ENCODE data around the gene DTNBP1. TPM values are rescaled to one million over a fixed set of nuclear protein-coding genes. Genes with fewer than 3 reads are reported as not detected.

The DTNBP1 gene
- total RNA-seq, 1 donor from 2014 or later, result 18.2 TPM

GRCh38 chr6:15518057-15518456 lies 144.8 kb downstream of the DTNBP1 start:
- no peaks in the 10 kb centered on the region for H3K27me3 ChIP-seq
- TF ChIP-seq POLR2A (IDR thresholded peaks at IDR 0.05) (no peak), CTCF (IDR thresholded peaks at IDR 0.05) (no peak), POLR2AphosphoS5 (IDR thresholded peaks at IDR 0.05; ENCODE audit: insufficient read depth in 1 of 2, low read depth in 1 of 2) (no peak)
- H3K9me3 ChIP-seq, result no peaks in the 10 kb centered on the region
- intact Hi-C loops (cut with DNase I), result no loop called here
- no peak for DNase-seq (ENCODE audit: extremely low spot score in 2 of 2)
- H3K4me1 ChIP-seq, result peaks cover 17% of the 10 kb centered on the region
- no peak overlapping the region for H3K4me3 ChIP-seq
- H3K27ac ChIP-seq, result no peak overlapping the region
- peaks cover 0 to 51% of the 10 kb centered on the region in 2 donors for H3K36me3 ChIP-seq

DNA sequence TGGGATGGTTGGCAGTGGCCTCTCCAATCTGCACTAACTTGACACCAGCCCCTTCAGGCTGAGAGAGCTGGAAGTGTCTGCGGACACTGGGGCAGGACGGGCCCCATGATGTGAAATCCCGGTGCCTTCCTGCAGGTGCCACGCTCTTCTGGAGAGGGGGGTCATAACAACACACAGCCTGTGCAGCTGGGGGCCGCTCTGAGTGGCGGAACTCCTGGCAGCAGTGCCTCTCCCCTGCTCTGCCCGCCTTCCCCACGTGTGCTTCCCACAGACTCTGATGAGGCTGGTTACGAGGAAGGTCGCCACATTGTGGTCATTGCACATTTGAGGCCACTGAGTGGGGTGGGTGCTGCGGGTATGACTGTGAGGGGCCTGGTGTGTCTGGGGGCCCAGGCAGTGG lies 145.2 kb downstream of the DTNBP1 start:
- DNase-seq (ENCODE audit: extremely low spot score in 2 of 2), result no peak
- Histone ChIP-seq H3K36me3 (peaks cover 0 to 56% of the 10 kb centered on the region in 2 donors), H3K9me3 (no peaks in the 10 kb centered on the region), H3K27me3 (no peaks in the 10 kb centered on the region), H3K4me1 (peaks cover 16% of the 10 kb centered on the region), H3K27ac (no peak overlapping the region), H3K4me3 (no peak overlapping the region)
- TF ChIP-seq CTCF (IDR thresholded peaks at IDR 0.05), result no peak
- no peak for TF ChIP-seq POLR2AphosphoS5 (IDR thresholded peaks at IDR 0.05; ENCODE audit: insufficient read depth in 1 of 2, low read depth in 1 of 2)
- no peak for TF ChIP-seq POLR2A (IDR thresholded peaks at IDR 0.05)
- intact Hi-C loops (cut with DNase I), result no loop called here

- intact Hi-C loops (cut with DNase I), result no loop called here
- no peak for TF ChIP-seq CTCF (IDR thresholded peaks at IDR 0.05)
- TF ChIP-seq POLR2A (IDR thresholded peaks at IDR 0.05), result no peak
- no peak for TF ChIP-seq POLR2AphosphoS5 (IDR thresholded peaks at IDR 0.05; ENCODE audit: insufficient read depth in 1 of 2, low read depth in 1 of 2)
- H3K36me3 ChIP-seq, result peaks cover 0 to 62% of the 10 kb centered on the region in 2 donors
Observed at GRCh38 chr6:15516923-15517560, 145.8 kb downstream of the DTNBP1 start.

DNA sequence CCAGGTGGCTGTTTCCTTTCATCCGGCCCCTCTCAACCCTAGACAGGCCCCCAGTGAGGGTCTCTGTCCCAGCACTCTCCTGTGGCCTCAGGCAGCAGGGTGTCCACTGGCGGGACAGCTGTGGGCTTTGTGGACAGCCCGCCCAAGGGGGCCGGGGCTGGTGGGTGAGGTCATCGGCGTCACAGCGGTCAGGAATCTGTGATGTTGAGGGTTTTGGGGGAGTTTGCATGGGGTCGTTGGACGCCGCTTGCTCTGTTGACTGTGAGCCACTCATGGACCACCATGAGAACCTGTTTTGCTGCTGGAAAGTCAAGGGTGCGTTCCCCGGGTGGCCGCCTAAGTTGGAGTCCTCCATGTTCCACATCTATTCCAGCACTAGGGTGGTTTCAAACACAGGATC lies 146.4 kb downstream of the DTNBP1 start:
- DNase-seq (ENCODE audit: extremely low spot score in 2 of 2), result no peak
- no peaks in the 10 kb centered on the region for H3K27me3 ChIP-seq
- TF ChIP-seq POLR2AphosphoS5 (IDR thresholded peaks at IDR 0.05; ENCODE audit: insufficient read depth in 1 of 2, low read depth in 1 of 2) (no peak), CTCF (IDR thresholded peaks at IDR 0.05) (no peak)
- H3K9me3 ChIP-seq, result no peaks in the 10 kb centered on the region
- intact Hi-C loops (cut with DNase I), result no loop called here
- H3K4me3 ChIP-seq, result no peak overlapping the region
- peaks cover 4% of the 10 kb centered on the region for H3K4me1 ChIP-seq
- H3K36me3 ChIP-seq, result peaks cover 0 to 61% of the 10 kb centered on the region in 2 donors
- no peak overlapping the region for H3K27ac ChIP-seq

More at GRCh38 chr6:15516923-15517560, 145.8 kb downstream of the DTNBP1 start:
- no peak for DNase-seq (ENCODE audit: extremely low spot score in 2 of 2)
- H3K4me1 ChIP-seq, result peaks cover 11% of the 10 kb centered on the region
- no peak overlapping the region for H3K27ac ChIP-seq
- no peak overlapping the region for H3K4me3 ChIP-seq
- no peaks in the 10 kb centered on the region for H3K9me3 ChIP-seq
- H3K27me3 ChIP-seq, result no peaks in the 10 kb centered on the region

GRCh38 chr6:15515660-15516375 lies 147.0 kb downstream of the DTNBP1 start:
- peaks cover 0 to 56% of the 10 kb centered on the region in 2 donors for H3K36me3 ChIP-seq
- no peak overlapping the region for H3K27ac ChIP-seq
- TF ChIP-seq CTCF (IDR thresholded peaks at IDR 0.05) (no peak), POLR2AphosphoS5 (IDR thresholded peaks at IDR 0.05; ENCODE audit: insufficient read depth in 1 of 2, low read depth in 1 of 2) (no peak), POLR2A (IDR thresholded peaks at IDR 0.05) (no peak)
- no peaks in the 10 kb centered on the region for H3K9me3 ChIP-seq
- no peak for DNase-seq (ENCODE audit: extremely low spot score in 2 of 2)
- H3K27me3 ChIP-seq, result no peaks in the 10 kb centered on the region
- no peaks in the 10 kb centered on the region for H3K4me1 ChIP-seq
- no peak overlapping the region for H3K4me3 ChIP-seq
- intact Hi-C loops (cut with DNase I), result no loop called here

Data from vagina (tissue), 2 donors.